VCaP (cell line): ENCODE data around the gene DIP2C.
"Not testable (repeated sequence)": the region's sequence is repeated elsewhere in the genome, so short reads cannot be mapped to it uniquely, and the experiment has no call there.

Source experiments
- H3K27ac ChIP-seq: fragments of 450-650 bp; 2 replicates; pipeline ENCODE4 v1.5.1; 2017
- CTCF ChIP-seq: fragments of 450-650 bp; conservative IDR thresholded peaks from 2 replicates; pipeline ENCODE4 v1.5.1; 2017; ENCODE audit warnings: mild to moderate bottlenecking, moderate library complexity

DIP2C gene

GRCh38 chr10:598415-599170, 90.9 kb downstream of the DIP2C start:
- TF ChIP-seq CTCF: no peak
- no peak overlapping the region for H3K27ac ChIP-seq

- TF ChIP-seq CTCF: no peak
- H3K27ac ChIP-seq: no peak overlapping the region
Observed at GRCh38 chr10:597976-598375, 91.5 kb downstream of the DIP2C start.

GRCh38 chr10:596725-597345, 92.6 kb downstream of the DIP2C start:
- TF ChIP-seq CTCF: no peak
- no peak overlapping the region for H3K27ac ChIP-seq

- H3K27ac ChIP-seq: not testable (repeated sequence)
Observed at GRCh38 chr10:596131-596530, 93.3 kb downstream of the DIP2C start.

- no peak for TF ChIP-seq CTCF
- no peak overlapping the region for H3K27ac ChIP-seq
Observed at GRCh38 chr10:595473-595872, 94.0 kb downstream of the DIP2C start.

GRCh38 chr10:594584-595270, 94.7 kb downstream of the DIP2C start:
- TF ChIP-seq CTCF: no peak
- no peak overlapping the region for H3K27ac ChIP-seq

GRCh38 chr10:593901-594457, 95.5 kb downstream of the DIP2C start:
- no peak for TF ChIP-seq CTCF

More at GRCh38 chr10:593901-594457, 95.5 kb downstream of the DIP2C start:
- H3K27ac ChIP-seq: no peak overlapping the region
